H1 (cell line): ENCODE results near the gene PLEKHG3.
"Not testable (repeated sequence)": the region's sequence is repeated elsewhere in the genome, so short reads cannot be mapped to it uniquely, and the experiment has no call there.

Experiments
- CTCF ChIP-seq, 3 experiments: IDR thresholded peaks; 1 replicate in 2 of 3; 2 replicates in 1 of 3; pipeline versions ENCODE4 v1.5.1 to v1.6.1; 2011; ENCODE audit warnings: low read length in 3 of 3, mild to moderate bottlenecking in 3 of 3, inconsistent platforms in 2 of 3, low read depth in 1 of 3, moderate library complexity in 1 of 3; ENCODE audit not compliant: insufficient read depth in 1 of 3; ENCODE audit errors: control extremely low read depth in 1 of 3
- EZH2 ChIP-seq: fragments of 200-600 bp; sonication (generic); IDR thresholded peaks from 2 replicates; pipeline ENCODE4 v1.7.1; 2012; ENCODE audit warnings: low read depth, mild to moderate bottlenecking, moderate library complexity, low read length, inconsistent platforms; ENCODE audit not compliant: severe bottlenecking
- KDM1A ChIP-seq: fragments of 200-600, 300-600 bp; sonication (generic); IDR thresholded peaks from 2 replicates; pipeline ENCODE4 v1.7.1; 2016; ENCODE audit warnings: mild to moderate bottlenecking, low read length, borderline replicate concordance

- TF ChIP-seq CTCF (IDR thresholded peaks at IDR 0.05; ENCODE audit: control extremely low read depth in 1 of 3, insufficient read depth in 1 of 3, low read depth in 1 of 3, low read length in 3 of 3); KDM1A; EZH2: not testable (repeated sequence)
These were observed 13.6 kb upstream of the PLEKHG3 start for GRCh38 chr14:64690607-64691006.
